HEK293T (cell line): ENCODE measurements around the gene CHMP6.

ENCODE experiments used
- BHLHE40 ChIP-seq: fragments of 450-650 bp; IDR thresholded peaks from 2 replicates; pipeline ENCODE4 v1.6.1; 2016; ENCODE audit warnings: mild to moderate bottlenecking, moderate library complexity, borderline replicate concordance
- ELF4 ChIP-seq: fragments of 450-650 bp; IDR thresholded peaks from 2 replicates; pipeline ENCODE4 v1.6.1; 2017; ENCODE audit warnings: antibody characterized with exemption
- FOXA1 ChIP-seq: fragments of 450-650 bp; IDR thresholded peaks from 2 replicates; pipeline ENCODE4 v1.6.1; 2016; ENCODE audit warnings: mild to moderate bottlenecking
- FOXK2 ChIP-seq: fragments of 450-650 bp; IDR thresholded peaks from 2 replicates; pipeline ENCODE4 v1.6.1; 2016; ENCODE audit warnings: mild to moderate bottlenecking
- FOXM1 ChIP-seq: fragments of 450-650 bp; IDR thresholded peaks from 2 replicates; pipeline ENCODE4 v1.6.1; 2017; ENCODE audit warnings: mild to moderate bottlenecking, borderline replicate concordance
- NFRKB ChIP-seq: fragments of 450-650 bp; IDR thresholded peaks from 2 replicates; pipeline ENCODE4 v1.6.1; 2016; ENCODE audit warnings: mild to moderate bottlenecking, moderate library complexity
- SP1 ChIP-seq: fragments of 450-650 bp; IDR thresholded peaks from 2 replicates; pipeline ENCODE4 v1.6.1; 2017
- SUZ12 ChIP-seq: fragments of 450-650 bp; IDR thresholded peaks from 2 replicates; pipeline ENCODE4 v1.6.1; 2016; ENCODE audit warnings: mild to moderate bottlenecking
- TARDBP ChIP-seq: fragments of 450-650 bp; IDR thresholded peaks from 2 replicates; pipeline ENCODE4 v1.6.1; 2016
- TF ChIP-seq, protein P1 (sequence below): fragments of 450-650 bp; IDR thresholded peaks from 2 replicates; pipeline ENCODE4 v1.6.1; 2016

GRCh38 chr17:80970762-80971703, 20.6 kb upstream of the CHMP6 start:
- TF ChIP-seq SP1: no peak
- TF ChIP-seq BHLHE40: no peak
- TF ChIP-seq SUZ12: no peak
- TF ChIP-seq TARDBP: no peak
- TF ChIP-seq, protein P1, sequence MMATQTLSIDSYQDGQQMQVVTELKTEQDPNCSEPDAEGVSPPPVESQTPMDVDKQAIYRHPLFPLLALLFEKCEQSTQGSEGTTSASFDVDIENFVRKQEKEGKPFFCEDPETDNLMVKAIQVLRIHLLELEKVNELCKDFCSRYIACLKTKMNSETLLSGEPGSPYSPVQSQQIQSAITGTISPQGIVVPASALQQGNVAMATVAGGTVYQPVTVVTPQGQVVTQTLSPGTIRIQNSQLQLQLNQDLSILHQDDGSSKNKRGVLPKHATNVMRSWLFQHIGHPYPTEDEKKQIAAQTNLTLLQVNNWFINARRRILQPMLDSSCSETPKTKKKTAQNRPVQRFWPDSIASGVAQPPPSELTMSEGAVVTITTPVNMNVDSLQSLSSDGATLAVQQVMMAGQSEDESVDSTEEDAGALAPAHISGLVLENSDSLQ: no peak
- TF ChIP-seq ELF4: no peak
- no peak for TF ChIP-seq FOXK2
- TF ChIP-seq FOXM1: no peak
- no peak for TF ChIP-seq NFRKB
- no peak for TF ChIP-seq FOXA1
